ENCODE data around the gene PNMA6E.

PNMA6E gene

GRCh38 chrX:153347530-153347929, 53.6 kb downstream of the PNMA6E start:
- no peak for DNase-seq

All from NCI-H1436 (cell line).